A549 treated with CORT108297 at 1 μM for 4 hours (cell line): ENCODE data around the gene KLHDC4. TPM values are rescaled to one million over a fixed set of nuclear protein-coding genes. Genes with fewer than 3 reads are reported as not detected.

Source experiments
- total RNA-seq: library from RNA; stranded (reverse); fragments of 200-300 nt; extraction: Qiagen RNA extraction; gene quantifications from 5 replicates; pipeline ENCODE4 v1.2.3, GENCODE V29; 2022

The KLHDC4 gene
- total RNA-seq: 34.6 to 44.4 TPM (median 42.2 TPM) in 5 replicates

DNA sequence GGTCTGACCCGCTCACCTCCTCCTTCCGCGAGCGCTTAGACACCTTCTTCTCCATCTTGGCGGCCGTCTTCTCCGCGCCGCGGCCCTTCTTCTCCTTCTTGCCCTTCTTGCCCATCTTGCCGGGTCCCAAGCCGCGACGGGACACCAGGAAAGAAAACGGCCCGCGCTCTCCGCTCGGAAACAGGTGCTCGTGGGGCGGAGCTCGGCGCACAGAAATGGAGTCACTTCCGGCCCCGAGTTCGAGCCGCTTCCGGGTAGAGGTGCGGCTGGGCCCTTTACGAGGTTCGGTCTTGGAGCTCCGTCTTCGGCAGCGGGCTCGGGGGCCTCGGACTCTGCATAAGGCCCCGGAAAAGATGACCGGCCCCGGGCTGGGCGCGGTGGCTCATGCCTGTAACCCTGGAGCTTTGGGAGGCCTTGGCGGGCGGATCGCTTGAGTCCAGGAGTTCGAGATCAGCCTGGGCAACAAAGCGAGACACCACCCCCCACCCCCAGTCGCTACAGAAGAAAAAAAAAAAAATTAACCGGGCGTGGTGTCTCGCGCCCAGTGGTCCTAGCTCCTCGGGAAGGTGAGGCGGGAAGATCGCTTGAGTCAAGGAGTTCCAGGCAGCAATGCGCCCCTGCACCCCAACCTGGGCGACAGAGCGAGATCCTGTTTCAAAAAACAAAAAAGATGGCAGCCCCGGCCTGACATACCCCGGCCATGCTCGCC is at the start of gene KLHDC4:
KLHDC4 (minus strand) TSS at position 211 of the 709 bp plus-strand sequence; CDS start at position 115, 96 bp downstream.

Other genes with a start within 250 kb of the KLHDC4 start
- 1.3 to 2.5 TPM (median 2.0 TPM) in 5 replicates for gene JPH3, start 163.5 kb downstream of the KLHDC4 start, total RNA-seq
- 758 to 1,020 TPM (median 979 TPM) in 5 replicates for gene SLC7A5, start 103.5 kb upstream of the KLHDC4 start, total RNA-seq
- not detected in 5 replicates for gene CA5A, start 170.5 kb upstream of the KLHDC4 start, total RNA-seq
- gene BANP, start 185.4 kb upstream of the KLHDC4 start, total RNA-seq: 17.3 to 20.5 TPM (median 19.2 TPM) in 5 replicates